Measurements from ENCODE around the gene MS4A6E.
"Not testable (repeated sequence)": the region's sequence is repeated elsewhere in the genome, so short reads cannot be mapped to it uniquely, and the experiment has no call there.

The MS4A6E gene

GRCh38 chr11:60326955-60327354, at the start of gene MS4A6E:
MS4A6E (plus strand) TSS chr11:60327255; CDS start chr11:60334896, 7,641 bp downstream.
- DNase-seq, result no peak

GRCh38 chr11:60280412-60280811, 46.6 kb upstream of the MS4A6E start, which contains the start of gene MS4A4A:
MS4A4A (plus strand) TSS chr11:60280666; CDS start chr11:60280676, 10 bp downstream.
- no peak for DNase-seq

DNA sequence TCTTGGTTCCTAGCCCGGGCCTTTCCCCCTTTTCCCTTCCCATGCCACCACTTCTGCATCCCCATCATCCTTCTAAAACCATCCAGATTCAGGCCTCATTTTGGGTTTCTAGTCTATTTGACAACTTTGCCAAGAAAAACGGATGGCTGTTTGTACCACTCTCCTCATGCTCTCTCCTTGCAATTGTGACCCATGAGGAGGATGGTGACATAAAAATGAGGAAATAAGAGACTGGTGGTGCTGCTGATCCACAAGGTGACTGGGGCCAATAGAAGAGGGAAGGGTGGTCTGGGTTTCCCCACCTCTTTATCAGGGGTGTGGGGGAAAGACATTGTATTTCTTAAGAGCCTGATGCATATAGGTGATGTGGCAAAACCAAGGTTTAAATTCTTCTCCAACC, 45.6 kb upstream of the MS4A6E start:
- DNase-seq, result no peak

DNA sequence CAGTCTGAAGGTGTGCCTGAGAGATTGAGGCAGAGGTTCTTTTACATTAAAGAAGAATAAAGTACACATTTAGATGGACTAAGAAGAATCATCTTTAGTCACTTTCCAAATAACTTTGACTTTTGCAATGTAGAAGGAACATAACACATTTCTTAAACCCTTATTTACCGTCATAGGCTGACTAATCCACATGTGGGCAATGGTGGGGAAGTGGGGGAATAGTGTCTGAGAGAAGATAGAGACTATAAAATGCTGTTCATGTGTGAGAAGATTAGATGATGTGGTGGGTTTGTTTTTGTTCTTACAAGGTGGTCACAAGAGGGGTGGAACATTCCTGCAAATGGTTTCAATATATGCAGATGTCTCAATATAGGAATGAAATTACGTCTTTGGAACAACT, 44.8 kb upstream of the MS4A6E start:
- no peak for DNase-seq

DNA sequence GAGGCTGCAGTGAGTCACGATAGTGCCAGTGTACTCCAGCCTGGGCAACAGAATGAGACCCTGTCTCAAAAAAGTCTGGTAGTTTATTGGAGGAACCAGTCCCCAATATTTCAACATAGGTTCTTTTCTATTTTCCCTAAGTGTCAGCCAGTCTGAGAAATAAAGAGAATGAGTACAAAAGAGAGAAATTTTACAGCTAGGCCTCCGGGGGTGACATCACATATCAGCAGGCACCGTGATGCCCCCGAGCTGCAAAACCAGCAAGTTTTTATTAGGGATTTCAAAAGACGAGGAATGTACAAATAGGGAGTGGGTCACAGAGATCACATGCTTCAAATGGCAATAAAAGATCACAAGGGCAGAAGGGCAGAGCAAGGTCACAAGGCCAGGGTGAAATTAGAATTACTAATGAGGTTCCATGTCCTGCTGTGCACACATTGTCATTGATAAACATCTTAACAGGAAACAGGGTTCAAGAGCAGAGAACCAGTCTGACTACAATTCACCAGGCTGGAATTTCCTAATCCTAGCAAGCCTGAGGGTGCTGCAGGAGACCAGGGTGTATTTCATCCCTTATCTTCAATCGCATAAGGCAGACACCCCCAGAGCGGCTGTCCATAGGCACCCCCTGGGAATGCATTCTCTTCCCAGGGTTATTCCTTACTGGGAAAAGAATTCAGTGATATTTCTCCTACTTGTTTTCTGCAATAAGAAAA, 41.5 kb upstream of the MS4A6E start:
- not testable (repeated sequence) for DNase-seq

- no peak for DNase-seq
Measured at GRCh38 chr11:60288531-60288930, 38.5 kb upstream of the MS4A6E start.

DNA sequence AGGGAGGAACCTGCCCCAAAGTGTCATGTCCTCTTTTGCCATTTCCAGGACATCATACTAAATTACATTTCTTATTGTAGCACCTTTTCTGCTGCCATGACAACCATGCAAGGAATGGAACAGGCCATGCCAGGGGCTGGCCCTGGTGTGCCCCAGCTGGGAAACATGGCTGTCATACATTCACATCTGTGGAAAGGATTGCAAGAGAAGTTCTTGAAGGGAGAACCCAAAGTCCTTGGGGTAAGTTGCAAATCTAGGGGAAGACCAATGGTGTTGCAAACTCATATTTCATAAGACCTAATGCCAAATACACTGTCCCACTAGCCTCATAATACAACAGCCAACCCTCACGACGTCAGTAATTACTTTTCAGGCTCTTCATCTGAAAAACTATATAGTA, 34.9 kb upstream of the MS4A6E start:
- no peak for DNase-seq

DNA sequence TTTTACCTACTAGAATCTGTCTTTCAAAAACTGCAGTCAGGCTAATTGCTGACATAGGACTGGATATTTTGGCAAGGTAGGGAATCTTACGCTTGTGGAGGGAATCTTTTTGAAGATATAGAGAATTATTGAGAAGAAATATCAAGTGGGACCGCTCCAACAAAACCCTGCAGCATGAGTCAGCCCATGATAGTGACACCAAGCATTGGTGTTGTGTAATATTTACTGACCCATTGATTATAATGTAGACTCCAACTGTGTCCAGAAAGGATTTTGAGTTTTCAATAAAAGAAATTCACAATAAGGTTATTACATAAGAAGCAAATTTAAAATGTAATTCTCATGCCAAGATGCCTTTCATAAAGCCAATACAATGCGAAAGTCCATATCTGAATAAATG, 25.9 kb upstream of the MS4A6E start:
- no peak for DNase-seq

- DNase-seq, result not testable (repeated sequence)
Measured at GRCh38 chr11:60301884-60302283, 25.2 kb upstream of the MS4A6E start.

GRCh38 chr11:60303661-60304060, 23.4 kb upstream of the MS4A6E start:
- no peak for DNase-seq

- DNase-seq, result no peak
Measured at GRCh38 chr11:60305906-60306619, 21.0 kb upstream of the MS4A6E start.

DNA sequence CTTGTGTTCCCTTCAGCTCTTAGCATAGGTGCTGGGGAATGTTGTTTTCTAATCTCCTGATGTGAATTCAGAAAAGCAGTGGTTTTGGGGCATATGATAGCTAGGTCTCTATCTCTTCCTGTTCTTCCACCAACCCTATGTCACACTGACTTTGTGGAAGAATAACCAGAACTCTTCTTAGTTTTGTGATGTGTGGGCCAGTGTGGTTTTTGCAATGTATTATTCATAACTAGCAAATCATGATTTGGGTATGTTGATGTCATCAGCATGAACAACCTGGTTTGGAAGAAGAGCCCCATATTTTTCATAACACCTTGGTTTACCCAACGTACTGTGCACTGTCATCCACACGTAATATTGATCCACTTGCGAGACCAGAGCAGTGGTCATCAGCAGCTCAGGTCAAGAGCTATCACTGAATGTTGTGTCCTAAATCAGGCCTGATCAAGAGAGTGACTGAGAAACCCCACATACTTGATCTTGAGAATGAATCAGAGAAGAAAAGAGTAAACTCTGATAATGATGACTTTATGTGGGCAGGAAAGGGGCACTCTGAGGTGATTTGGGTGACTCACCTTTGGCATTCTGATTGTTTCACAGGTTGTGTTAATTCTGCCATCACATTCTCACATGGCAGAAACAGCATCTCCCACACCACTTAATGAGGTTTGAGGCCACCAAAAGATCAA, 19.4 kb upstream of the MS4A6E start:
- no peak for DNase-seq

DNA sequence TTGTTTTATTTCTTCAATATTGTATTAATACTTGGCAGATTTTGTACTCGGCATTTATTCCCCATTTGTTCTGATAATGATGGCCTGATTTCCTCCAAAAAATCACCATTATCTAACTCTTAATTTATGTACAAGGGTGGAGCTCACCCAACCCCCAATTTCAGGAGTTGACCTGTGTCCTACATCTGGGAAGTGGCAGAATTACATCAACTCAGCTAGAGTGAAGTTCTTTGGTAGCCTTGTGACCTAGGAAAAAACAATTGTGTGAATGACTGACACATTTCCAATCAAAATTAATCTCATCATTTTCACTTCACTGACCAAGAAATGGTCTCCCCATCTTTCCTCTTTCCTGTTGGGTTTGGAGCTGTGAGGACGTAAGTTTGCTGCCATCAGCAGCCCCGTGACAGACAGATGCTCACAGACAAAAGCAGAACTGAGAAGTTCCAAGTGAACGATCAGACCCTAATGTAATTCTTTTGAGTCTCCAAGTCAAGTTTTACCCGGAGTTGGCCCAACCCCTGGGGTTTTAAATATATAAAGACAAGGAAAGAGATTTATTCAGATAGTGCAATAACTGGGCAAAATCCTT, 16.6 kb upstream of the MS4A6E start:
- DNase-seq, result no peak

GRCh38 chr11:60314635-60315321, 12.3 kb upstream of the MS4A6E start:
- no peak for DNase-seq

- DNase-seq, result no peak
Measured at GRCh38 chr11:60315871-60316270, 11.2 kb upstream of the MS4A6E start.

DNA sequence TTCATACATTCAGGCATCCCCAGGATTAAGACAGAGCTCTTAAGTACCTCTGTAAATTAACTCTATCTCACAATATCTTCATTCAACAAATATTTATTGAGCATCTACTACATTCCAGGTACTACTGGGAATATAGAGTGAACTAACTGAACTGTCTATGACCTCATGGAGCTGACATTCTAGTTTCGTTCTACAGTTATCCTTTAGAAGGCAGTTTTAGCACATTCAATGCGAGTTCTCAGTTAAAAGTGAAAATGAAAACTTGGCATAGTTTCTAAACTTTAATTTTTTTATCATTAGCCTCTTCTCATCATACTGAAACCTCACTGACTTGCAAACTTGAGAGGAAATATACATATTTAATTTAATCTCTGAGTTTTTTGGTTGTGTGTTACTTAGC, 10.7 kb upstream of the MS4A6E start:
- DNase-seq, result no peak

DNA sequence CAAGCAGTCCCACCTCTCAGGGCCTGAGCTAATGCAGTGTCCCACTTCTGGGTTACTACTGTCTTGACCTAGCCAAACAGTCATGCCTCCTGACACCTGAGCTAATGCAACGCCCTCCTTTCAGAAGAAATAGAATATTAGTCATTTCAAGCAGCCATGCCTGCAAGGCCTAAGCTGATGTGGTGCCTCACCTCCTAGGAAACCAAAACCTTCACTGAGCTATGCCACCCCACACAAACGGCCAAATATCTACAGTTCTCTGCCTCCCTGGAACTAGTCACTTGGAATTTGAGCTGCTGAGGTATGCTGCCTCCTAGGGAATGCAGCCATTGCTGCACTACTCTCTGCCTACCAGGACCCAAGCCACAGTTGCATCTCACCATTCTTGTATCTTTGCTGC, 8.3 kb upstream of the MS4A6E start:
- no peak for DNase-seq

- DNase-seq, result no peak
Measured at GRCh38 chr11:60321051-60321450, 6.0 kb upstream of the MS4A6E start.

- DNase-seq, result no peak
Measured at GRCh38 chr11:60328460-60328859, 1.4 kb downstream of the MS4A6E start.

DNA sequence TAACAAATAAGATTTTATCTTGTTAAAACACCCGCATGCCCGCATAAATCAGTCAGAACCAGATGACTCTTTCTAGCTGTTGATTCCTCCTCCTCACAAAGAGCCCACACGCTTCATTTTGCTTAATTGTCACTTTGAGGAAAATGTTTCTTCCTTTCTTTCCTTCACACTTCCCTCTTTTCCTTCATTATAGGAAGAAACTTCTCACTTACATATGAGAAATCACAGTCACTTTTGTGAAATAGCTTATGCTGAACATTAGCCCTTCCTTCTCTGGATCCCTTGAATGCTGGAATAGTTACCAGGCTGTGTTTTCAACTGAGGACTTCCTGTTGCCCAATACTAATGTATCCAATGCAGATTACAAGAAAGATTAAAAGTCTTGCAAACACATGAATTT, 5.8 kb downstream of the MS4A6E start:
- no peak for DNase-seq

- DNase-seq, result no peak
Measured at GRCh38 chr11:60334005-60334620, 7.1 kb downstream of the MS4A6E start.

GRCh38 chr11:60336767-60337391, 9.8 kb downstream of the MS4A6E start:
- DNase-seq, result no peak
